GM23338 (cell line): ENCODE measurements around the gene DDX31. TPM values are rescaled to one million over a fixed set of nuclear protein-coding genes. Genes with fewer than 3 reads are reported as not detected.

Experiments
- ATAC-seq: fragments of 200-7000 bp; cut with Tn5 transposase; 3 replicates; pipeline ENCODE4 v1.9.1; 2020
- DNase-seq: peaks from one replicate; pipeline ENCODE4 v3.0.0-alpha.2; 2015; ENCODE audit warnings: low spot score
- H2AFZ ChIP-seq: fragments of 200-600 bp; sonication (generic); 2 replicates; pipeline ENCODE4 v1.8.0; 2016; ENCODE audit warnings: antibody characterized with exemption, mild to moderate bottlenecking, moderate library complexity
- H3F3A ChIP-seq: fragments of 200-600 bp; sonication (generic); replicated peaks from 2 replicates; pipeline ENCODE4 v1.8.0; 2017; ENCODE audit warnings: antibody characterized with exemption, mixed run types, low read depth
- H3K27ac ChIP-seq: fragments of 200-600 bp; sonication (generic); 2 replicates; pipeline ENCODE4 v1.6.1; 2016; ENCODE audit warnings: low read depth
- H3K27me3 ChIP-seq: fragments of 200-600 bp; sonication (generic); 2 replicates; pipeline ENCODE4 v1.8.0; 2016; ENCODE audit warnings: mild to moderate bottlenecking, mixed run types, moderate library complexity; ENCODE audit not compliant: insufficient read depth
- H3K36me3 ChIP-seq: fragments of 200-600 bp; sonication (generic); 2 replicates; pipeline ENCODE4 v1.8.0; 2016; ENCODE audit warnings: mild to moderate bottlenecking; ENCODE audit not compliant: insufficient read depth
- H3K4me1 ChIP-seq: fragments of 200-600 bp; sonication (generic); 2 replicates; pipeline ENCODE4 v1.8.0; 2016; ENCODE audit warnings: mild to moderate bottlenecking, moderate library complexity; ENCODE audit not compliant: insufficient read depth
- H3K4me2 ChIP-seq: fragments of 200-600 bp; sonication (generic); 2 replicates; pipeline ENCODE4 v1.7.1; 2017; ENCODE audit warnings: mixed run types
- H3K4me3 ChIP-seq: fragments of 200-600 bp; sonication (generic); 2 replicates; pipeline ENCODE4 v1.6.1; 2016; ENCODE audit warnings: mixed run types
- H3K79me2 ChIP-seq: fragments of 200-600 bp; sonication (generic); replicated peaks from 2 replicates; pipeline ENCODE4 v1.8.0; 2017; ENCODE audit warnings: mild to moderate bottlenecking; ENCODE audit not compliant: insufficient read depth
- H3K9me2 ChIP-seq: fragments of 200-600 bp; sonication (generic); 2 replicates; pipeline ENCODE4 v1.8.0; 2017; ENCODE audit not compliant: insufficient read depth
- H4K20me1 ChIP-seq: fragments of 200-600 bp; sonication (generic); replicated peaks from 2 replicates; pipeline ENCODE4 v1.8.0; 2017; ENCODE audit warnings: mild to moderate bottlenecking; ENCODE audit not compliant: insufficient read depth
- H3K27ac Mint-ChIP-seq: 2 replicates; pipeline ENCODE4 v1.8.0; 2020; ENCODE audit warnings: inconsistent platforms, mild to moderate bottlenecking, moderate library complexity, mixed read lengths
- H3K27me3 Mint-ChIP-seq: 3 replicates; pipeline ENCODE4 v1.8.0; 2022; ENCODE audit warnings: low read depth, mild to moderate bottlenecking, moderate library complexity, mixed read lengths, inconsistent platforms; ENCODE audit not compliant: insufficient read depth, poor library complexity
- H3K36me3 Mint-ChIP-seq: 3 replicates; pipeline ENCODE4 v1.8.0; 2021; ENCODE audit warnings: low read depth, mild to moderate bottlenecking, inconsistent platforms, moderate library complexity, mixed read lengths
- H3K4me1 Mint-ChIP-seq: 3 replicates; pipeline ENCODE4 v1.8.0; 2020; ENCODE audit warnings: mild to moderate bottlenecking, inconsistent platforms, mixed read lengths
- H3K4me3 Mint-ChIP-seq: 3 replicates; pipeline ENCODE4 v1.8.0; 2021; ENCODE audit warnings: moderate library complexity, mild to moderate bottlenecking, inconsistent platforms, mixed read lengths
- H3K9me3 Mint-ChIP-seq: 3 replicates; pipeline ENCODE4 v1.8.0; 2020; ENCODE audit warnings: moderate library complexity, mild to moderate bottlenecking, inconsistent platforms, mixed read lengths
- CTCF ChIP-seq, 2 experiments: fragments of 200-600 bp in 1 of 2; sonication (generic) in 1 of 2; conservative IDR thresholded peaks; 2 replicates each; pipeline versions ENCODE4 v1.5.1 to v1.6.1; 2016 to 2017; ENCODE audit warnings: antibody characterized with exemption in 2 of 2, low read depth in 2 of 2, mild to moderate bottlenecking in 2 of 2, moderate library complexity in 1 of 2
- EZH2phosphoT487 ChIP-seq: fragments of 200-600 bp; sonication (generic); IDR thresholded peaks from one replicate; pipeline ENCODE4 v1.8.1; 2018; ENCODE audit warnings: antibody characterized with exemption; ENCODE audit not compliant: unreplicated experiment
- NANOG ChIP-seq: IDR thresholded peaks from 2 replicates; pipeline ENCODE4 v1.6.1; 2016; ENCODE audit warnings: antibody characterized with exemption, borderline replicate concordance
- POLR2AphosphoS5 ChIP-seq: IDR thresholded peaks from 2 replicates; pipeline ENCODE4 v1.6.1; 2016; ENCODE audit warnings: antibody characterized with exemption, low read depth
- ZNF114 ChIP-seq: fragments of 250-450 bp; sonication (Bioruptor Pico); IDR thresholded peaks from 2 replicates; pipeline ENCODE4 v1.5.0; 2020; ENCODE audit warnings: mild to moderate bottlenecking, moderate library complexity
- ZNF462 ChIP-seq: fragments of 250-450 bp; sonication (Bioruptor Pico); IDR thresholded peaks from 2 replicates; pipeline ENCODE4 v1.5.0; 2020; ENCODE audit warnings: mild to moderate bottlenecking, moderate library complexity
- polyA plus RNA-seq: library from polyadenylated mRNA; unstranded; fragments of >200 nt; fragmentation: Nextera tagmentation; extraction: Ambion mirVana; gene quantifications from 2 replicates; pipeline ENCODE4 v1.2.1, GENCODE V29; 2016
- total RNA-seq: library from RNA; depleted of rRNA; stranded (reverse); fragments of >200 nt; shearing (Covaris generic); gene quantifications from 2 replicates; pipeline ENCODE4 v1.2.3, GENCODE V29; 2014

The DDX31 gene
- total and polyA plus RNA-seq, 2 experiments from 2014 or later: 14.8 to 23.5 TPM

- H3K27ac ChIP-seq: no peak overlapping the region
Measured at GRCh38 chr9:132548751-132549640, 120.8 kb downstream of the DDX31 start.

GRCh38 chr9:132547976-132548730 lies 121.6 kb downstream of the DDX31 start:
- H3K4me3 Mint-ChIP-seq: no peak overlapping the region
- Histone ChIP-seq H2AFZ (no peak overlapping the region), H3F3A (no peaks in the 10 kb centered on the region), H3K27ac (no peak overlapping the region), H3K4me1 (no peaks in the 10 kb centered on the region; the same call in 1 of the 2 replicates), H3K27me3 (no peaks in the 10 kb centered on the region), H3K79me2 (no peaks in the 10 kb centered on the region), H3K4me2 (no peak overlapping the region), H4K20me1 (no peaks in the 10 kb centered on the region), H3K36me3 (no peaks in the 10 kb centered on the region), H3K4me3 (no peak overlapping the region), H3K9me2 (no peaks in the 10 kb centered on the region)
- no peak for DNase-seq
- ATAC-seq: no peak
- no peaks in the 10 kb centered on the region for H3K9me3 Mint-ChIP-seq
- no peaks in the 10 kb centered on the region; the same call in 2 of the 3 replicates for H3K36me3 Mint-ChIP-seq
- no peak for TF ChIP-seq NANOG
- no peak overlapping the region for H3K27ac Mint-ChIP-seq
- H3K4me1 Mint-ChIP-seq: peaks cover 24% of the 10 kb centered on the region
- peaks cover 11% of the 10 kb centered on the region for H3K27me3 Mint-ChIP-seq

More at GRCh38 chr9:132548751-132549640, 120.8 kb downstream of the DDX31 start:
- Histone ChIP-seq H3K9me2 (no peaks in the 10 kb centered on the region), H3K36me3 (no peaks in the 10 kb centered on the region), H2AFZ (no peak overlapping the region), H4K20me1 (no peaks in the 10 kb centered on the region), H3F3A (no peaks in the 10 kb centered on the region), H3K4me1 (no peaks in the 10 kb centered on the region; the same call in 1 of the 2 replicates), H3K79me2 (no peaks in the 10 kb centered on the region), H3K4me2 (no peak overlapping the region), H3K4me3 (no peak overlapping the region), H3K27me3 (no peaks in the 10 kb centered on the region)
- Mint-ChIP-seq H3K36me3 (no peaks in the 10 kb centered on the region; the same call in 2 of the 3 replicates), H3K4me1 (peaks cover 21% of the 10 kb centered on the region), H3K27ac (no peak overlapping the region), H3K9me3 (no peaks in the 10 kb centered on the region), H3K27me3 (peaks cover 11% of the 10 kb centered on the region), H3K4me3 (no peak overlapping the region)
- TF ChIP-seq POLR2AphosphoS5: no peak
- no peak for ATAC-seq
- no peak for DNase-seq

- Histone ChIP-seq H3K36me3 (no peaks in the 10 kb centered on the region), H3F3A (no peaks in the 10 kb centered on the region), H3K27me3 (no peaks in the 10 kb centered on the region), H3K4me2 (no peak overlapping the region), H3K9me2 (no peaks in the 10 kb centered on the region), H4K20me1 (no peaks in the 10 kb centered on the region), H3K27ac (no peak overlapping the region), H3K79me2 (no peaks in the 10 kb centered on the region), H2AFZ (no peak overlapping the region), H3K4me1 (no peaks in the 10 kb centered on the region; the same call in 1 of the 2 replicates), H3K4me3 (no peak overlapping the region)
- Mint-ChIP-seq H3K9me3 (no peaks in the 10 kb centered on the region), H3K36me3 (no peaks in the 10 kb centered on the region; the same call in 2 of the 3 replicates), H3K4me1 (peaks cover 24% of the 10 kb centered on the region), H3K4me3 (no peak overlapping the region), H3K27me3 (peaks cover 14% of the 10 kb centered on the region), H3K27ac (no peak overlapping the region)
- ATAC-seq (no peak), DNase-seq (no peak)
- TF ChIP-seq CTCF (conservative IDR thresholded peaks at IDR 0.05; ENCODE audit: low read depth in 2 of 2) (no peak), NANOG (no peak), ZNF462 (CRISPR knock-in tag) (no peak), ZNF114 (CRISPR knock-in tag) (no peak), EZH2phosphoT487 (no peak)
Measured at GRCh38 chr9:132547436-132547835, 122.3 kb downstream of the DDX31 start.
